ENCODE measurements around the gene SHISA6.

SHISA6 gene

DNA sequence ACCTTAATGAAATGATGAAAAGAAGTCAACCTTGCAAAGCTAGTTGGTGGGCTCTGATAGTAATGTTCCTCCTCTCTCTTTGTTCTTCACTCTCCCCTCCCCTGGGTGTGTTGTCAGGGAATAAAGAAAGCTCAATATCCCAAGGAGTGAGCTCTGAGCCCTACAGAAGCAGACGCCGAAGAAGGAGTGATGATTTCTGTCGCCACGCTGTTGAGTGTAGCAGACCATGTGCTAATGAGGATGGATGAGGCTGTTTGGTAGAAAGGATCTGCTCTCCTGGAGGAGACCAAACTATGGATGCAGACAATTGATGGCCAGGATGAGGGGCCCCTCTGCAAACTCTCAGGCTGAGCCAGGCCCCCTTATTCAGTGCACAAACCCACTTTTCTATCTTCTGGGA, 217.3 kb downstream of the SHISA6 start:
- DNase-seq (ENCODE audit: low spot score) = no peak

- no peak for DNase-seq (ENCODE audit: low spot score)
These were observed 218.9 kb downstream of the SHISA6 start for GRCh38 chr17:11459861-11460331.

GRCh38 chr17:11461993-11462548, 221.1 kb downstream of the SHISA6 start:
- no peak for DNase-seq (ENCODE audit: low spot score)

- DNase-seq (ENCODE audit: low spot score) = no peak
These were observed 226.6 kb downstream of the SHISA6 start for GRCh38 chr17:11467639-11468038.

DNA sequence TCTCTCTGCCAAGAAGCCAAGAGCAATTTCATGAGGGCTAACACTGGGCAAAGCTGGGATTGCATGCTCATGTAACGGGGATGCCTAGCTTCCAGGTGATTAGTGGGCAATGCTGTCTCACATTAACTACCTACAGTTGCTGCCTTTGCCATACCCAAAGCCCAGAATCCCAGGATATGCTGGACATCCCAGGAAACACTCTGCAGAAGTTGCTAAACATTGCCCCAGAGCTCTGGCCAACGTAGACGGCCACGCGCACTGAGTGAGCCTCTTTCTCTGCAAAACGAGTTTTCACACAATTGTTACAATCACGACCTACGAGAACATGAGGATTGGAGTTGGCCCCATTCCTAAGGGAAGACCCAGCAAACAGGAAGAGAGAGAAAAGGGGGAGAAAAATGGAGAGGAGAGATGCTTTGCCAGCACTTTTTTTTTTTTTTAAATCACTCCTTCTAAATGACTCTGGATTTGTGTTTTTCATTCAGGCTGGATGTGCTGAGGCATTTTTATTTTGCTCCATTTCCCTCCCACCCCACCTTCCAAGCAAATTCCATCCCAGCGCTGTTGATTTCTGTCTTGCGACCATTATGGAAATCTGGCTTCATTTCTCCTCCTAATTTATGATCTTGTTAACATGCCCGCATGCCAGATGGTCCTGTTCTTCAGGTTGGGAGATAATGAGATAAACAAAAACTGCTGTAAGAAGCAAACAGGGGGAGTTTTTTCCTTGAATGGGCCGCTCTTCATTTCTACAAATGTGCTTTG, 244.5 kb downstream of the SHISA6 start:
- no peak for DNase-seq (ENCODE audit: low spot score)

DNA sequence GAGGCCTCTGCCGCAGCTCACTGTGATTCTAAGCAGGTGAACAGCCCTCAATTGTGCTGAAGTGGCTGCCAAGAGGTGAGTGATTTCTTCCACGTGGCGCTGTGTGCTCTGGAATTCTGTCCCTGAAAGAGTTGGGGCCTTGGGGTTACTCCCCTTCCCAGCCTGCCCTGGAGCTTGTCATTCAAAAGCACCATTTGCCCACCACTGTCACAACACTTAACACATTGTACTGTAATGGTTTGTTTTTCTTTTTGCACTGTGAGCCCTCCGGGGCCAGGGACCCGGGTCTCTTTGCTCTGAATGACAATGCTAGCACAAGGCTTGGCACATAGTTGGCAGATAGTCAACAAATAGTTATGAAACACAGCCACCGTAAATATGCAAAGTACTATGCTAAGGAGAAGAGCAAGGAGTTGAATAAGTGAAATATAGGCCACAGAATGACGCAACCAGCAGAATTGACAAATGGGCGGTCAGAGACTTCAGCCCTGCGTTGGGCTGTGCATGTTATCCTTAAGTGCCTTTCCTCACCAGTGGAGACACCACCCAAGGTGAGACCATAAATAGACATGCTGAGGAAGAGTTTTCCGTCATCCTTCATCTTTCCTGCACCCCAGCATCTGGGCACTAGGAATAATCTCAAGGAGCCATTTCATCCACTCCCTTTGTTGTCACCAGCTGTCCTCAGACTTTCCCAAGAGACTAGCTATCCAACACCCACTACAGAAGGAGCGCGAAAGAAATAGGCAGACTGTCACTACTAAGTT, 245.3 kb downstream of the SHISA6 start:
- DNase-seq (ENCODE audit: low spot score) = no peak

GRCh38 chr17:11486868-11487310, 245.9 kb downstream of the SHISA6 start:
- DNase-seq (ENCODE audit: low spot score) = no peak

- DNase-seq (ENCODE audit: low spot score) = no peak
These were observed 246.5 kb downstream of the SHISA6 start for GRCh38 chr17:11487469-11487868.

DNA sequence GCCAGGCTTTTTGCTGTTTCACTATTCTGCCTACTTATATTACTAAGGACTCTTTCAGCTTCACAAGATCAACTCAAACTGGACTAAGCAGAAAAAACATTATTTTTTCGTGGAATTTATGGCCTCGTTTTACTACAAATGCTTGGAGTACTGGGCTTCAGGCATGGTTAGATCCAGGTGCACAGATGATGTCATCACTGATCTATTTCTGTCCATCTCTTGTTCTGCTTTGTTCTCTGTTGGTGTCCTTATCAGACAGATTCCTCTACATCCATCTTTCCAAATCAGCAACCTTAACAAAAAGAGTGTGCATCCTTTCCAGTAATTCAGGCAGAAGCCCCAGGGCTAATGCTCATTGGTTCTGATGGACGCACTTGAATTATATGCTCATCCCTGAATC, 247.4 kb downstream of the SHISA6 start:
- DNase-seq (ENCODE audit: low spot score) = no peak

DNA sequence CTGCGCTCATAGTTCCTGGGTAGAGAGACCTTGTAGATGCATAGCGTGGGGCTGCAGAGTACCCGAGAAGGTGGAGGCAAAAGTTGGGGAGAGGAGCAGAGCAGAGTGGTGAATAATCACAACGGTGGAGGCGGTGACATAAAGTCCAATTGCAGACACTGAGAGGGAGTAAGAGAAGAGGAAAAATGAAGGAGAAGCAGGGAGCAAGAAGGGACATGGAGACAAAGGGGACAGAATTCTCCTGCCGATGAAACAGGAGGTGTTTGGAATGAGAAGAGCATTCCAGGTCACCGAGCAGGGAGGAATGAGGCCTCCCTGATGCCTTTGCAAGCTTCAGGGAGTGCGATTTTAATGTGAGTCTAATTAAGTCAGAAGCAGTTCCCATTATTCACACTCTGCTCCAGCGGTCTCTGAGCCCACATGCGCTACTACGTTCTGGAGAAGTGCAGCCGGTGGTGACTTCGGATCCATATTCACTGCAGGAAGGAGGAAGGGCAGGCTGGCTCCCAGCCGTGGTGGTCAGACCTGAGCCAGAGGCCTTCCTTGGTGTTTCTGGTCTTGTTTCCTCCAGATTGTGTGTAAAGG, 249.2 kb downstream of the SHISA6 start:
- no peak for DNase-seq (ENCODE audit: low spot score)

GRCh38 chr17:11492511-11492910, 251.5 kb downstream of the SHISA6 start:
- DNase-seq (ENCODE audit: low spot score) = no peak

- no peak for DNase-seq (ENCODE audit: low spot score)
These were observed 252.9 kb downstream of the SHISA6 start for GRCh38 chr17:11493936-11494335.

DNA sequence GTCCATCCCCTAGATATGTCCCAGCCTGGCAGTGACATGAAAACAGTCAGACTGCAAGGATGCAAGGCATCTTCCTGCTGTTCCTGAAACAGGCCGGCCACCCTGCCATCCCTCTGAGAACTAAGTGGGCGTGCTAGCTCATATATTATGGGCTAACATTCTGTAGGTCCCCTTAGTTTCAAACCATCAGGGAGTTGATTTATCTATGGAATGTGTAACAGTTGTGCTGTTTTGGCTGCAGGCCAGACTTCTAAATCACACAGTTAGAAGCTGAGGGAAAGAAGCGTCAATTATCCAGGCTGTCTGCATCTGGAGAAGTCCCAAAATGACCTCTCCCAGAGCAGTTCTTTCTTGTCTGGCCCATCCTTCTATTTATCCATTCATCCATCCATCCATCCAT, 254.6 kb downstream of the SHISA6 start:
- DNase-seq (ENCODE audit: low spot score) = no peak

GRCh38 chr17:11499881-11500280, 258.9 kb downstream of the SHISA6 start:
- DNase-seq (ENCODE audit: low spot score) = no peak

GRCh38 chr17:11503308-11504035, 262.5 kb downstream of the SHISA6 start:
- DNase-seq (ENCODE audit: low spot score) = no peak

GRCh38 chr17:11506635-11507034, 265.6 kb downstream of the SHISA6 start:
- peak; percentile 2 for DNase-seq (ENCODE audit: low spot score)

DNA sequence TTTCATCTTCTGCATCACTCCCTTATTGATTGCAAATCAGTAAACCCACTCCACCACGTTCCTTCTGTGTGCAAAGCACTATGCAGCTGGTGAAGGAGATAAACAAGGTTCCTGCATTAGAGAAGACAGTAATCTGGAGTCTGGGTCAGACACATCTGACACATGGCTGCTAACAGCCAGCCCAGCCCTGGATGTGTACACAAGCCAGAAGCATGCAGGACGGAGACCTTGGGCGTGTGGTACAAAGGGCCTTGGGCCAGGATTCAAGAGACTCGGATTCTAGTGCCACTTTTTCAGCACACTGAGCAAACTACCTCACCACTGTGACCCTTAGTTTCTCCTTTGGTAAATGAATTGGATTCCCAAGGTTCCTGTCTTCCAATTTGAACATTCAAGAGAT, 270.7 kb downstream of the SHISA6 start:
- no peak for DNase-seq (ENCODE audit: low spot score)

DNA sequence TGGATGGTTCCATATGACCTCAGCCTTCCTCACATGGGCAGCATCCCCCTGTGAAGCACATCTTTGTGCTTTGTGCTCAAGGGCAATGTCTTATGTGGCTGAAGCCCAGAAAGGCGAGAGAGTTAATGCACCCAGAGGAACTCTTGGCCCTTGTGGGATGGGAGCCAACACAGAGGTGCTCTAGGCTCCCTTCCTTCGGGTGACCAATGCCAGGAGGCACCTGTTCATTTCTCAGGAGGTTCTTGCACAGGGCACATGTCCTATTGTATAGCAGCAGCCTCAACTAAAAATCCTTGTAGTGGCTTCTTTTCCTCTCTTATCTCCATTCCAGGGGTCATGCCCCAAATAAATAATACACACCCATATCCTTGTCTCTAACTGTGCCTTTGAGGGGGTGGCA, 273.6 kb downstream of the SHISA6 start:
- DNase-seq (ENCODE audit: low spot score) = no peak

DNA sequence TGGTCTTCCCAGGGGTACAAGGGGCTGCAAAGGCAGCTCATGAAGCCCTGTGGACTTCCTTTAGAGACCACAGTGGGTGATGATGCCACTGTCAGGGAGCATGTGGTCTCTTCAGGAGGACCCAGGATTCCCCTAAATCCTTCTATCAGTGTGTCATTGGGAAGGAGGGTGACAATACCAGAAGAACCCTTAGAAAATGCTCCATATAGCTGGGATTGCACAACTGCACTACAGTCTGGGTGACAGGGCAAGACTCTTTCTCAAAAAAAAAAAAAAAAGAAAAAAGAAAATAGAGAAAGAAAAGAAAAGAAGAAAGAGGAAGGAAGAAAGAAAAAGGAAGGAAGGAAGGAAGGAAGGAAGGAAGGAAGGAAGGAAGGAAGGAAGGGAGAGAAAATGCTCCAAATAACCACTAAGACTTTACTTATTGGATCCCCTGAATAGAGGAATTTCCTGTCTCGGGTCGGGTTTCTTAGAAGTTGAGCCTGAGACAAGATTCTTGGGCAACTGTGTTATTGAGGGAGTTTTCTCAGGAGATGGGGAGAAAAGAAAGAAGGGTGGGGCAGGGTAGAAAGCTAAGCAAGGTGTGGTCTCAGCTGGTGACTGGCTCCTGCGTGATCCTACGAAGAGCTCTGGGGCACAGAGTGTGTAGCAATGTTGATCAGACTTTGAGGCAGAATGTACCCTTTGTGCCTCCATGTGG, 274.1 kb downstream of the SHISA6 start:
- no peak for DNase-seq (ENCODE audit: low spot score)

- DNase-seq (ENCODE audit: low spot score) = no peak
These were observed 274.9 kb downstream of the SHISA6 start for GRCh38 chr17:11515901-11516300.

- DNase-seq (ENCODE audit: low spot score) = no peak
These were observed 294.2 kb downstream of the SHISA6 start for GRCh38 chr17:11535231-11535630.

Measured in LoVo (cell line).